Measurements from ENCODE around the gene KRTAP5-11.

GRCh38 chr11:71582309-71582895, at the start of gene KRTAP5-11:
- TF ChIP-seq GATA3 (IDR thresholded peaks at IDR 0.05; ENCODE audit: low read depth, low read length) (no peak), GATA2 (IDR thresholded peaks at IDR 0.05; ENCODE audit: low read depth, low read length) (no peak)

Data from SH-SY5Y (cell line).